ENCODE measurements around the gene EYS.
"Not testable (repeated sequence)": the region's sequence is repeated elsewhere in the genome, so short reads cannot be mapped to it uniquely, and the experiment has no call there.

EYS gene

GRCh38 chr6:63941747-63942470 is 1765.1 kb downstream of the EYS start:
- H3K4me3 ChIP-seq (ENCODE audit: low read depth, low read length) = no peak overlapping the region
- TF ChIP-seq, protein P1, sequence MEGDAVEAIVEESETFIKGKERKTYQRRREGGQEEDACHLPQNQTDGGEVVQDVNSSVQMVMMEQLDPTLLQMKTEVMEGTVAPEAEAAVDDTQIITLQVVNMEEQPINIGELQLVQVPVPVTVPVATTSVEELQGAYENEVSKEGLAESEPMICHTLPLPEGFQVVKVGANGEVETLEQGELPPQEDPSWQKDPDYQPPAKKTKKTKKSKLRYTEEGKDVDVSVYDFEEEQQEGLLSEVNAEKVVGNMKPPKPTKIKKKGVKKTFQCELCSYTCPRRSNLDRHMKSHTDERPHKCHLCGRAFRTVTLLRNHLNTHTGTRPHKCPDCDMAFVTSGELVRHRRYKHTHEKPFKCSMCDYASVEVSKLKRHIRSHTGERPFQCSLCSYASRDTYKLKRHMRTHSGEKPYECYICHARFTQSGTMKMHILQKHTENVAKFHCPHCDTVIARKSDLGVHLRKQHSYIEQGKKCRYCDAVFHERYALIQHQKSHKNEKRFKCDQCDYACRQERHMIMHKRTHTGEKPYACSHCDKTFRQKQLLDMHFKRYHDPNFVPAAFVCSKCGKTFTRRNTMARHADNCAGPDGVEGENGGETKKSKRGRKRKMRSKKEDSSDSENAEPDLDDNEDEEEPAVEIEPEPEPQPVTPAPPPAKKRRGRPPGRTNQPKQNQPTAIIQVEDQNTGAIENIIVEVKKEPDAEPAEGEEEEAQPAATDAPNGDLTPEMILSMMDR (IDR thresholded peaks at IDR 0.05; ENCODE audit: insufficient read depth, low read depth, low read length, missing control alignments) = no peak
- DNase-seq (ENCODE audit: low read depth) = no peak

GRCh38 chr6:63940056-63940455 is 1767.0 kb downstream of the EYS start:
- no peak overlapping the region for H3K4me3 ChIP-seq (ENCODE audit: low read depth, low read length)
- no peak for DNase-seq (ENCODE audit: low read depth)
- TF ChIP-seq, protein P1 (IDR thresholded peaks at IDR 0.05; ENCODE audit: insufficient read depth, low read depth, low read length, missing control alignments) = no peak

GRCh38 chr6:63936399-63936798 is 1770.6 kb downstream of the EYS start:
- TF ChIP-seq, protein P1 (IDR thresholded peaks at IDR 0.05; ENCODE audit: insufficient read depth, low read depth, low read length, missing control alignments) = no peak
- no peak for DNase-seq (ENCODE audit: low read depth)

GRCh38 chr6:63935732-63936131 is 1771.3 kb downstream of the EYS start:
- DNase-seq (ENCODE audit: low read depth) = no peak
- TF ChIP-seq, protein P1 (IDR thresholded peaks at IDR 0.05; ENCODE audit: insufficient read depth, low read depth, low read length, missing control alignments) = no peak
- no peak overlapping the region for H3K4me3 ChIP-seq (ENCODE audit: low read depth, low read length)

More at GRCh38 chr6:63936399-63936798, 1770.6 kb downstream of the EYS start:
- no peak overlapping the region for H3K4me3 ChIP-seq (ENCODE audit: low read depth, low read length)

GRCh38 chr6:63933948-63934347 is 1773.1 kb downstream of the EYS start:
- not testable (repeated sequence) for H3K4me3 ChIP-seq (ENCODE audit: low read depth, low read length); DNase-seq (ENCODE audit: low read depth)

GRCh38 chr6:63930848-63931247 is 1776.2 kb downstream of the EYS start:
- H3K4me3 ChIP-seq (ENCODE audit: low read depth, low read length) = no peak overlapping the region
- no peak for DNase-seq (ENCODE audit: low read depth)
- TF ChIP-seq, protein P1 (IDR thresholded peaks at IDR 0.05; ENCODE audit: insufficient read depth, low read depth, low read length, missing control alignments) = no peak

DNA sequence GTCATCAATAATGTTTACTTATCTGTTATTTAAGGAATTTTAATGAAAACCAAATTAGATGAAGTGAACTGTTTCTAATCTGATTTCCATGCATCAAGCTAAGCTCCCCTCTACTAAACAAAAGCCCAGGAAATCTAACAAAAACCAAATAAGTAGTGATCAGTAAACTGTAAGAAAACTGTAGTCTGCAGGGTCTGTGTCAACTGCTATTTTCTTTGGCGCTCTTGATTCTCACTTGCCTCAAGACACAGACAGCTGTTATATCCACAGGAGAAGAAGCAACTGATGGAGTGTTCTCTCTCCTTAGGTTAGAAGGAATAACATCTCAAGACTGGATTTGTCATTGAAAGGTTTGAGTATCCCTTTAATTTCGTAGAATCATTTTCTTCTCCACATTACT is 1777.9 kb downstream of the EYS start:
- no peak overlapping the region for H3K4me3 ChIP-seq (ENCODE audit: low read depth, low read length)
- no peak for DNase-seq (ENCODE audit: low read depth)
- TF ChIP-seq, protein P1 (IDR thresholded peaks at IDR 0.05; ENCODE audit: insufficient read depth, low read depth, low read length, missing control alignments) = no peak
